Measurements from ENCODE around the gene RCOR2. TPM values are rescaled to one million over a fixed set of nuclear protein-coding genes. Genes with fewer than 3 reads are reported as not detected.

RCOR2 gene
- total RNA-seq, 1 donor from 2014 or later, result 0.16 TPM

DNA sequence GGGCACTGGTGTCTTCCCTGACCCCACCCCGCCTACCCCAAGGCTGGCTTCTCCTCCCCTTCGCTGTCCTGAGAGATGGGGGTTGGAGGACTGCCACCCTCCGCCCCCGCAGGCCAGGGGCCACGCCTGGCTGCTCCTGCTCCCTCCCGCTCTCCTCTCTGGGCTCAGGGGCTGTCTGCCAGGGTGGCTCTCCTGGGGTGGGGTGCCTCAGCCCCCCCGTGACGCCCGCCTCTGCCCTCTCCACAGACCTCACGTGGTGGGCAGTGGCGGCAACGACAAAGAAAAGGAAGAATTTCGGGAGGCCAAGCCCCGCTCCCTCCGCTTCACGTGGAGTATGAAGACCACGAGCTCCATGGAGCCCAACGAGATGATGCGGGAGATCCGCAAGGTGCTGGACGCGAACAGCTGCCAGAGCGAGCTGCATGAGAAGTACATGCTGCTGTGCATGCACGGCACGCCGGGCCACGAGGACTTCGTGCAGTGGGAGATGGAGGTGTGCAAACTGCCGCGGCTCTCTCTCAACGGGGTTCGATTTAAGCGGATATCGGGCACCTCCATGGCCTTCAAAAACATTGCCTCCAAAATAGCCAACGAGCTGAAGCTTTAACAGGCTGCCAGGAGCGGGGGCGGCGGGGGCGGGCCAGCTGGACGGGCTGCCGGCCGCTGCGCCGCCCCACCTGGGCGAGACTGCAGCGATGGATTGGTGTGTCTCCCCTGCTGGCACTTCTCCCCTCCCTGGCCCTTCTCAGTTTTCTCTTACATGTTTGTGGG lies 8.1 kb downstream of the RCOR2 start:
- intact Hi-C loops (cut with micrococcal nuclease), result no loop called here

DNA sequence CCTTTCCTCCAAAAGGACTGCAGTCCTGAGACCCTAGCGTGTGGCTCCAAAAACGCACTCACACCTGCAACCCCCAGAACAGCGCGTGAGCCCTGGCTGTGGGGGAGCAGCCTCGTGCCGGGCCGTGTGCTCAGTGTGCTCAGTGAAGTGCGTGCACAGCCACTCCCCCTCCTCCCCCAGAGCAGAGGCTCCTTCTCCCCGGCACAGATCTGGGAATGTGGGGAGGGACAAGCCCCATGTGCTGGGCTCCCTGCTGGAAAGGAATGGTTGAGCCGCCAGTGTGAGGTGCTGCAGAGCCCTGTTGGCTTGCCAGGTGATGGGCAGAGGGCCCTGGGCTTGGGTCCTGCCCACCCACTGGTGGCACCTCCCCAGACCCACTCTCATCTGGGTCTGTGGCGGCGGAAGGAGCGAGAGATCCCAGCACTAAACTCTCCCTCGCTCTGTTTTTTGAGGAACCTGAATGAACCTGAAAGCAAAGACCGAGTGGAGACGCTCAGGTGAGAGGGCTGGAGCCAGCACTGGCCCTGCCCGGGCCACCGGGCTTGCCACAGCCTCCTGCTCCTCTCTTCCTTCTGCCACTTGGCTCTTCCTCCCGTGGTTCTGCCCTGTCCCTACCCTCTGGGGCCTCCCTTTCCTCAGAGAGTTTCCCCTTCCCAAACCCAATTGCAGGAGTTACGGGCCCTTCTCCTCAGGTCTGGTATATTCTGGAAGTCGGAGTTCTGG lies 9.0 kb downstream of the RCOR2 start:
- intact Hi-C loops (cut with micrococcal nuclease), result no loop called here

DNA sequence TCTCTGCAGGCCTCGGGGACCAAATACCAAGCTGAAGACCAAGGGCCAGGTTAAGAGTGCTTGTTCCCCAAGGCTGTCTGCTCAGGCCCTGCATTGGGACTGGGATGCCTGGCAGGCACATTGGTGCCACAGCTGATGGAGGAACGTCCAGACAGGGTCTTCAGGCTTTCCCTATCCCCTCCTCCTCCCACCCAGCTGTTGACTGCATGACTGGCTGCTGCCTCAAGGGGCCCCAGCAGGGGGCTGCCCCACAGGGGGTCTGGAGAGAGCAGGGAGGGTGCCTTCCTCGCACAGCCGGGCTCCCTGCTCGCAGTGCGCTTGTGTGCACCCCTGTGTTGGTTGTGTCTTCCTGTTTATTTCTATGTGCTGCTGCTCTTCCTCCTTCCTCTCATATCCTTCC lies 9.9 kb downstream of the RCOR2 start:
- intact Hi-C loops (cut with micrococcal nuclease), result no loop called here

DNA sequence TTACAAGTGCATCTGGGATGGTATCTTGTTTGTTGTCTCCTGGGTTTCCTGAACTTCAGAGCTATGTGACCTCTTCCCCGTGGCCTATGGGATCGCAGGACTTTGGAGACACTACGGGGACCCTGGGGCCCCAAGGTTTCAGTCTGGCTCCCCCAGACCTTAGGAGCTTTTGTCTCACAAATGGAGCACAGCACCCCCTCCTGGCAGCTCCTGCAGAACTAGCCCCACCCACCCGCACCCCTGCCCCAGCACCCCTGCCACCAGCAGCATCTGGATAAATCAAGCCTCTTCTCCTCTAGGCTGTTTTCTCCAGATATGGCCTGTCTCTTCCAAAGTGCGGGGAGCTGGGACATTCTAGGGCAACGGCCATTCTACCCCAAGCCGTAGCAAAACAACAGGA lies 10.4 kb downstream of the RCOR2 start:
- intact Hi-C loops (cut with micrococcal nuclease), result loop anchor here (1.0 kb wide), 1 partner anchor 69 kb away; no protein-coding TSS in a partner anchor

DNA sequence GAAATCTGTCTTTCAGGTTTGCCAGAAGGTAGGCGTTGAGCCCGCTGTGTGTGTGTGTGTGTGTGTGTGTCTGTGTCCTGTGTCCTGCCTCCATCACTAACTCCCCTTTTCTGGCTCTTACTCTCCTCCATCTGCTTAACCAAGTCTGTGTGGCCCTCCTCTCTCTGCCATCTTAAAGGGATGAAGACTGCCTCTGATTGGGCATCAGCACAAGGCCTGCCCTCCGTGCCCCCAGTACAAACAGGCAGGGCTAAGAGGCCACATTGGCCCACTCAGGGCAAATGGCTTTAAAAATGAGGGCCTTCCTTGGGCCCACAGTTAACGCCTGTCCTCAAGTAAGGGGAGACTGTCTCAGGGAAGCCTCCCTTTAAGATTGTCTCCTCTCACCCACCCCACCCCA lies 10.9 kb downstream of the RCOR2 start:
- intact Hi-C loops (cut with micrococcal nuclease), result loop anchor here (1.0 kb wide), 1 partner anchor 69 kb away; no protein-coding TSS in a partner anchor

DNA sequence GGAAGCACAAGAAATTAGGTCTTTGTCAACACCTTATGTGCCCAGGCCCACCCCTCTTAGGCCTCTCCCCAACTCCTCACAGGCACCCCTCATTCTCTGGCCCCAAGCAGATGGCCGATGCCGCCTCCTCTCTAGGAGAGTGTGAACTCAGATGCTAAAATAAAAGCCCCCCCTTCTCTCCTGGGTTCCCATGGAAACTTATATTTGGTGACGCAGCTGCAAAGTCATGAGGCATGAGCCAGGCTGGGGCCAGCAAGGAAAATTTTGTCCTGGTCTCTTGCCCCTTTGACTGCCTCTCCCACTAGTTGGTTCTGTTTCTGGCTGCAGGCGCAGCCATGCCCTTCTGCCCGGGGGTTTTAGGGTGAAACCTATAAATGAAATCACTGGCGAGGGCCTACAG lies 11.8 kb downstream of the RCOR2 start:
- intact Hi-C loops (cut with micrococcal nuclease), result no loop called here

DNA sequence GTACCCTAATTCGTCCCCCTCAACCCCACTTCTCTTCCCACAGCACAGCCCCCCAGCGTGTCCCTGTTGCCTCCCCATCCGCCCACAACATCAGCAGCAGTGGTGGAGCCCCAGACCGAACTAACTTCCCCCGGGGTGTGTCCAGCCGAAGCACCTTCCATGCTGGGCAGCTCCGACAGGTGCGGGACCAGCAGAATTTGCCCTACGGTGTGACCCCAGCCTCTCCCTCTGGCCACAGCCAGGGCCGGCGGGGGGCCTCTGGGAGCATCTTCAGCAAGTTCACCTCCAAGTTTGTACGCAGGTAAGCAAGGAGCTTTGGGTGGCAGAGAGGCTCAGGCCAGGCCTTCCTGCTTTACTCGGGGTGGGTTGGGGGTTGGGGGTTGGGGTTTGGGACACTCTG lies 12.2 kb downstream of the RCOR2 start:
- intact Hi-C loops (cut with micrococcal nuclease), result no loop called here

DNA sequence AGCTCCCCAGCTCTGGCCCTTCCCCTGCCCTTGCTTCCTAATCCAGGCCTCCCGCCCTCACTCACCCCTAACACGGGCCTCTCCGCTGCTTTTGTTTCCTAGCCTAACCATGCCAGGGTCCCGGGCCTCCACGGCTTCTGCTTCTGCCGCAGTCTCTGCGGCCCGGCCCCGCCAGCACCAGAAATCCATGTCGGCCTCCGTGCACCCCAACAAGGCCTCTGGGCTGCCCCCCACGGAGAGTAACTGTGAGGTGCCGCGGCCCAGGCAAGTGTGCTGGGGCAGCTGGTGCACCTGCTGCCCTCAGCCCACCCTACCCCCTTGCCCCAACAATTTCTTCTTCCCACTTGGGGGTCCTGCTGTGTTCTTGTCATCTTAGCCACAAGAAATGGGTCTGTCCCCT lies 13.1 kb downstream of the RCOR2 start:
- intact Hi-C loops (cut with micrococcal nuclease), result no loop called here

DNA sequence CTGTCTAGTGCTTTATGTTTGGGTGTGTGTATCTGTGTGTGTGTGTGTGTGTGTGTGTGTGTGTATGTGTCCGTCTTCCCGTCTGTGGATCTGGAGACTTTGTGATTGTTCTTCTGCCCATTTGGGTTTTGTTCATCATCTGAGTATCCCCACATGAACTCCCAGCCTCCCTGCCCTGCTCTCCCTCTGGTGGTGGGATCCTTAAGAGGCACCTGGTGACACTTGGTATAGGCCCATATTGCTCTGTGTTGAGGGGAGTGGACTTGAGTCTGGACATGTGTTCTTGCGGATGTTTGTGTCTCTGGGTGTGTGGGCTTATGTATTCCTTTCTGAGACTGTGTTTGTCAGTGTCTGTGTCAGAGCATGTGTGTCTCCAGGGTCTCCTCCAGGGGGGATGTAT lies 15.3 kb downstream of the RCOR2 start:
- intact Hi-C loops (cut with micrococcal nuclease), result no loop called here

DNA sequence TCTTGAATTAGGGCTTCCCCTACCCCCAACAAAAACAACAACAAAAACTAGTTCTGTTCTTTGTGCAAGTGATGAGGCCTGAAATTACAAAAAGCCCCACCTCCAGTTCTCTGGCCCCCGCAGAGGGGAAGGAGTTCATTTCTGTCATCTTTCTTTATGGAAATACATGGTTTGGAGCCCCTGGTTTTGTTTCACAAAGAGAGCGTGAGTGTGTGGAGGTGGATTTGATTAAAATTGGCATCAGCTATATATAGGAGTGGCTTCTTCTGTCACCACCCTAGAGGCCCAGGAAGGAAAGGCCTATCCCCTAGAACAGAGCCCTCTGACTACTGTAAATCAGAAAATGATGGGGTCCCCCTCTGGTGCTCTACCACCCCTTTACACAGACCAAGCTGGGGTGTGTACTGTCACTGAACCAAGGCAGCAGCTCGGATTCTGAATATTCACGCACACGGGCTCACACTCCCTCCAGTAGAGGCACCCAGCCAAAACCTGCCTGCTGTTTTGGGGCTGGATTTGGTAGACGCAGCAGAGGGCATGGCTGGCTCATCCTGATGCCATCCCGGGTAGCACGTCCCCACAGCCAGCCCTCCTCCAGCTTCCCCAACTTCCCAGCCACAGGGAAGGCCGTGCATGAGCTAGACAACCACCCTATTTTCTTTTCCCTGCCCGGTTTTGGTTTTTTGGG lies 19.4 kb downstream of the RCOR2 start:
- intact Hi-C loops (cut with micrococcal nuclease), result no loop called here

DNA sequence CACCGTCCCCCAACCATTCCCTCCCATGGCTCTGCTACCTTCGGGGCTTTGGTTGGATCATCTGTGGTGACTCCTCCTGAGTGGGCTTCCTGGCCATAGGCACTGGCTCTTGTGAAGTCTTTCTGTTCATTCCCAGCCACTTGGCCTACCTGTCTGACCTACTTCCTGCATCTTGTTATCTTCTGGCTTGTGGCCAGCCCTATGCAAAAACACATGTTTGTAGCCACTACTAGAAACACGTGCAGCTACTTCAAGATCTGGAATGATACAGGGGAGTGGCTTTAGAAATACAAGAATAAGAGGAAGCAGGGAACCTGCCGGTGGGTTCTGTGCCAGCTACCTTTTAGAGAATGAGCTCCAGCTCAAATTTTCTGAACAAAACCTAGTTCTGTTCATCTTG lies 20.9 kb downstream of the RCOR2 start:
- intact Hi-C loops (cut with micrococcal nuclease), result no loop called here

DNA sequence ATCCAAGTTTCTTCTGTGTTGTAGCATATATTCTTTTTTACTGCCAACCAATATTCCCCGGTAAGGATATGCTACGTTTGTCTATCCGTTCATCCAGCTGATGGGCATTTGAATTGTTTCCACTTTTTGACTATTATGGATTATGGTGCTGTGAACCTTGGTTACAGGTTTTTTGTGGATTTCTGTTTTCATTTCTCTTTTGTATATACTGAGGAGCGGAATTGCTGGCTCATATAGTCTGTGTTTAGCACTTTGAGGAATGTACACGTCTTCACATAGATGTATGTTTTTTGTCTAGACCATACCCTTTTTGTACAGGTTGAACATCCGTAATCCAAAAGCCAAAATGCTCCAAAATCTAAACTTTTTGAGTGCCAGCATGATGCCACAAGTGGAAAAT lies 23.6 kb downstream of the RCOR2 start:
- intact Hi-C loops (cut with micrococcal nuclease), result no loop called here

DNA sequence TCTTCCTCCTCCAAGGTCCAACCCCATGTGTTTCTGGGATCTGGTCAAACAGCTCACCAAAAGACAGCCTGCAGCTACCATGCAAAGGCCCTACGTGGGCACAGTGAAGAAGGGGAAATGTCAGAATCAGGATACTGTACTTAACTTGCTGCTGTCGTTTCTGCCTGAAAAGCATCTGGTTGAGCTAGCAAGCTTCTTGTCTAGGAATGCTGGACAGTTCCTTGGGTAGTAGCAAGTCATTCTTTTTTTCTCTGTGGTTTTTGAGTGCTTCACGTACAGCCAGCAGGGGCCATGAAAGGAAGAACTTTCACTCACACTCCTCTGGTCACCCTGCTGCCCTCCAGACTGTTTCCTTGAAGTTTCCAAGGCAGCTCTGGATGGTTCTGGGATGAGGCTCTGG lies 24.7 kb downstream of the RCOR2 start:
- intact Hi-C loops (cut with micrococcal nuclease), result no loop called here

DNA sequence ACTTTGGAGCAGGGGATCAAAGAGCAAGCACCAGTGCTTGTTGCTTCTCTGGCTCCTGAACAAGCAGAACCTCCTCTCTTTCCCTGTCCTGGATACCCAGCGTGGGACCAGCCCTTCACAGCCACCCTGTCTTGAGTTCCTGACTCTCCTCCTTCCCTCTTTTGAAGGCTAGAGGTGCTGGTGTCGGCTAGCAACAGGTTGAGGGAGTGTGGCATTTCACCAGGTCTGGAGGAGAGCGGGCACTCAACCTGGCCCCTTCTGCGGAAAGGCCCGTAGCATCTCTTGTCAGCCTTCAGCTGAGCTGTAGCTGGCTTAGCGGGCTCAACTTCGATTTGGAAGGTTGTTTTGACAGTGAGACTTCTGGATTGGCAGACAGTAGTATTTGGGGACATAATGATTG lies 26.6 kb downstream of the RCOR2 start:
- intact Hi-C loops (cut with micrococcal nuclease), result no loop called here

DNA sequence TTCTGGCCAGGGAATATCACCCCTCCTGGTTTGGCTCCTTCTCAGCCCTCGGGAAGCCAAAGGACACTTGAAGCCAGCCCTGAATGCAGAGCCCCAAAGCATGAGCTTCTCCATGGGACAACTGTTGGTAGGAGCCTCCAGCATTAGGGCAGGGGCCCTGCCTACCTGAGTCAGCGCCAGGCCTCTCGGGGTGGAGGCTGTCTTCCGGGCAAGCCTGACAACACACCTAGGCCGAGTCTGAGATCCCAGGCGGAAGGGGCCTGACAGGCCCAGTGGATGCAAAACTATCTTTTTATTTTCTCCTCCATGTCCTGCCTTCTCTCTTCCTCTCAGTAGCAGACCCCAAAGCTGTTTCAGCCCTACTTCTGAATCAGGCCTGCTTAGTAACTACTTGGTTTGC lies 27.6 kb downstream of the RCOR2 start:
- intact Hi-C loops (cut with micrococcal nuclease), result no loop called here

DNA sequence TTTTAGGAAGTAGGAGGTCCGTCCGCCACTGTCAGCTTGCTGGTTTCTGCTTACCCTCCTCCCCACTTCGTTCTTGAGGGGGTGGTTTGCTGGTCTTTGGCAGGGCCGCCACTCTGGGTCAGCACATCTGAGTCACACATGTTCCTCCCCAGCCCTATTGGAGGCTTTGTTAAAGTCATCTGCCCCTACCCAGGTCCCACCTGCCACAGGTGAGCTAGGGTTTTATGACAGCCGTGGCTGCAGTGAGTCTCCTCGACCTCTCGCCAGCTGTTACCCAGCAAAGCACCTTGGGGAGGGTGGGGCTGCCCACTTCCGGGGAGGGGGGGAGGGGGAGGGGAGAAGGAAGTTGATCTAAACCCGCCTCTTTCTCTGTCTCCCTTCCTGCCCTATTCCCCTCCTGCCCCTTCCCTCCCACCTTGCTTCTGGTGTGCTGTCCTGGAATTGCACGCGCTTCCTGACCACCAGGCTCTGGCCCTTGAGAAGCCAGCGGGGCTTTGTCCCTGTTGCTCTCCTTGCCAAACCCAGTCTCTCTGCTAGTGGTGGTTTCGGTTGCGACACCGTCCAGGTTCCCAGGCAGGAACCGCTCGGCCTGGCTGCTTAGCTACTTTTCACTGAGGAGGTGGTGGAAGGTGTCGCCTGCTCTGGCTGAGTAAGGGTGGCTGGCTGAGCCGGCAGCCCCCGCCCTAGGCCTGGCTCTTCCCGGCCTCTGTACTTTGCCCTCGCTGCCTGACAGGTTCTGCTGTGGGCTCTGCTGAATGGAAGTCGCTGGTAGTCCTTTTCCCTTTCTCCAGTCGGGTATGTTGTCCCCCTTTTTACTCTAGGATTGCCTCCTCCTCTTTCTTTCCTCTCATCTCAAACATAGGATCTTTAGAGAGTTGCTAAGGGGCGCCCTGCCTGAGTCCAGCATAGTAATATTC lies 28.5 kb downstream of the RCOR2 start:
- intact Hi-C loops (cut with micrococcal nuclease), result loop anchor here (1.0 kb wide), 1 partner anchor 51 kb away; no protein-coding TSS in a partner anchor

DNA sequence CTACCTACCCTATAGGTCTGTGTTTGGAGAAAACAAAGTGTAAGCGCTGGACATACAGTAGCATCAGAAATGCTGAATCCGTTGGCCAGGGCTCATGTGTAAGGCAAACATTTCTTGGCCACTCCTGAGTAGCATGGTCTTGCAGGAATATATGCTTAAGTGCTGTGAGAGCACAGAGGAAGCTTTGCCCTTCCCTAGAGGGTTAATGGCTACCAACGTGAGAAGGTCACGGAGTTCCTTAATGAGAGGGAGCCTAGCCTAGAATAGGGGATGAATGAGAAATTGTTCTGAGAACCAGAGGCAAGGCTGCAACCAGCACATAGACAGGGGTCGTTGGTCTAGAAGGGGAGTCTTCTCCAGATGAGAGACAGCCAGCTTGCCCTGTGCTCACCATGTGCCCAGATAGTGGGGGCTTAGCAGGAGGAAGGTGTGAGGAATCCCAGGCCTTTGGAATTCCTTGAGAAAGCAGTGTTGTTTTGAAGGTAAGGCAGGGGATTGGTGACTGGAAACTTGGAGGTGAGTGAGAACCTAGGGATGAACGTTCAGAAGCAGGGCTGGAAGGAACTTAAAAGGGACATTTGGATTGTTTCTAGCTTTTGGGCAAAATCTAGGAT lies 29.5 kb downstream of the RCOR2 start:
- intact Hi-C loops (cut with micrococcal nuclease), result loop anchor here (2.0 kb wide), 1 partner anchor 15 kb away; no protein-coding TSS in a partner anchor

DNA sequence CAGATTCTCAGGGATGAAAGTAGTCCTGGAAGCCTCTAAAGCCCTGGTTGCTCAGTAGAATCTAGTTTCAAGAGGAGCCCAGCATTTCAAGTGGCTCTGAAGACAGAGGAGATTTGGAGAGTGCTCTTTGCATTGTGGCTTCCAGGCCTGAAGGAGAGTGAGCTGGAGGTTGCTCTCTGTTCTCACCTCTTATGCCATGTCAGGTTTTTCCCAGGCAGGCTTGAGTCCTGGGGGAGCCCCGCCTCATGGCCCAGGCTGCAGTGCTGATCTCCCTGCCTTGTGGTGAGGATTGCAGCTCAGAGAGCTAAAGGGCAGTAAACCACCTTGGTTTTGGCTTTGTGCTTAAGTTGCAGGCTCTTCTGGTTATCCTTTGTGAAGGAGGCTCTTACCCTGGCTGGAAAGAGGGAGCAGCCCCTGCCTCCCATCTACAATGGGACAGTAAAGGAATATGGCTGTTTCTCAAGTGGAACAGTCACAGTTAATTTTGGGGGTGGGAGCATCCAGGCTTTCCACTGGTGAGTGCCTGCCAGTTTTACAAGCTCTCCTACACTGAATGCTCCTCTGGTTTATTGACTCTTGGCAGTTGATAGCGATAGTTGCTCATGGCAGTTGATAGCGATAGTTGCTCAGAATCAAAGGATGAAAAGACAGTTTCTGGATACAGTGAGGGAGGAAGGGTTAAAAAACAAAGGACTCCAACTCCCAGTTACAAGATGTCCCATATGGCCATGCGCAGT lies 32.6 kb downstream of the RCOR2 start:
- intact Hi-C loops (cut with micrococcal nuclease), result no loop called here

DNA sequence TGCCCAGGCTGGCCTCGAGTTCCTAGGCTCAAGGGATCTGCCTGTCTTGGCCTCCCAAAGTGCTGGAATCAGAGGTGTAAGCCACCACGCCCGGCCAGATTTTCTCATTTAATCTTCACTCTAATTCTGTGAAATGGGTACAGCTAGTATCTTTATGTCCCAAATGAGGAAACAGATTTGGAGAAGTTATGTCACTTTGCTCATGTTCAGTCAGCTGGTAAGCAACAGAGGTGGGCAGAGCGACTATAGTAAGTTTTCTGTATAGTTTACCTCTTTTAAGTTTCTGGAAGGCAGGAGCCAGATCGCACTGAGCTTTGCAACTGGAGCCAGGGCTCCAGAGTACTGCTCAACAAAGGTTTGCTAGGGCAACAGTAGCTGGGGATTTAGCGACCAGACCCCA lies 33.2 kb downstream of the RCOR2 start:
- intact Hi-C loops (cut with micrococcal nuclease), result no loop called here
